Heart left ventricle (tissue), 16 donors: ENCODE data around the gene HEATR9. TPM values are rescaled to one million over a fixed set of nuclear protein-coding genes. Genes with fewer than 3 reads are reported as not detected.

ENCODE experiments used
- ATAC-seq, 4 donors: fragments of 200-7000 bp; cut with Tn5 transposase; one replicate each; pipeline ENCODE4 v1.9.1; 2020 to 2022; ENCODE audit warnings: moderate library complexity in 4 of 4, mild to moderate bottlenecking in 3 of 4, moderate number of reproducible peaks in 1 of 4
- DNase-seq, 5 donors: peaks; one replicate each; pipeline ENCODE4 v3.0.0-alpha.2; 2020
- H3K27ac ChIP-seq, 12 donors: fragments of 200-600 bp; sonication (generic) in 4 of 12; one replicate each; pipeline versions ENCODE4 v1.5.0 to v1.8.0; 2016 to 2022; ENCODE audit warnings: mild to moderate bottlenecking in 2 of 12
- H3K27me3 ChIP-seq, 9 donors: fragments of 200-600 bp; sonication (generic) in 2 of 9; one replicate each; pipeline versions ENCODE4 v1.5.1 to v1.8.0; 2016 to 2022; ENCODE audit warnings: mild to moderate bottlenecking in 3 of 9
- H3K36me3 ChIP-seq, 9 donors: fragments of 200-600 bp; sonication (generic) in 2 of 9; one replicate each; pipeline versions ENCODE4 v1.5.0 to v1.8.0; 2018 to 2022; ENCODE audit warnings: mild to moderate bottlenecking in 2 of 9
- H3K4me1 ChIP-seq, 12 donors: fragments of 200-600 bp; sonication (generic) in 4 of 12; one replicate each; pipeline versions ENCODE4 v1.5.0 to v1.8.0; 2016 to 2022; ENCODE audit warnings: mild to moderate bottlenecking in 3 of 12
- H3K4me3 ChIP-seq, 12 donors: fragments of 200-600 bp; sonication (generic) in 4 of 12; one replicate each; pipeline versions ENCODE4 v1.5.0 to v1.8.0; 2017 to 2022; ENCODE audit warnings: mild to moderate bottlenecking in 9 of 12, moderate library complexity in 4 of 12
- H3K9me3 ChIP-seq, 12 donors: fragments of 200-600 bp; sonication (generic) in 4 of 12; one replicate each; pipeline versions ENCODE4 v1.5.0 to v1.8.0; 2016 to 2022; ENCODE audit warnings: mild to moderate bottlenecking in 1 of 12
- POLR2A ChIP-seq, 2 donors: fragments of 450-650 bp; IDR thresholded peaks; one replicate each; pipeline ENCODE4 v1.6.1; 2017; ENCODE audit warnings: antibody characterized with exemption in 2 of 2, mild to moderate bottlenecking in 2 of 2, moderate library complexity in 2 of 2
- WGBS, 4 donors: extraction: QIAGEN DNeasy Blood & Tissue Kit in 2 of 4; methylation state at CpG; one replicate each; pipeline versions ENCODE4 v1.1.5 to v1.1.7; 2013 to 2018; 5-methylcytosine and 5-hydroxymethylcytosine counted together
- intact Hi-C, 10 donors: fragments of 100-400 bp; cut with DNase I; formaldehyde crosslinking; loops; one replicate each; pipeline versions ENCODE4 v1.11.1 to v1.14.2; 2022
- polyA plus RNA-seq, 2 donors: library from polyadenylated mRNA; stranded (reverse); fragments of 200-250 nt; gene quantifications; one replicate each; pipeline ENCODE4 v1.2.3, GENCODE V29; 2013
- total RNA-seq, 9 donors: library from RNA; depleted of rRNA in 2 of 9; stranded (reverse); fragments of >200 nt in 2 of 9; fragmentation: NEBNext Ultra II Directional in 3 of 9; extraction: Animal tissue kit (Norgen Biotek cat#: 25700) in 3 of 9; gene quantifications; one replicate each; pipeline versions ENCODE4 v1.1.0 to v1.2.4, GENCODE V29; 2016 to 2023
- TF ChIP-seq, protein P1 (sequence below), 12 donors: fragments of 200-600 bp; sonication (generic) in 4 of 12; IDR thresholded peaks; one replicate each; pipeline versions ENCODE4 v1.5.0 to v1.8.0; 2018 to 2022; ENCODE audit warnings: antibody characterized with exemption in 12 of 12, mild to moderate bottlenecking in 5 of 12
- donor health status: ischemic (EF 13 %, LVEDD 7.1; RV severe dilation, severe dysfunction).
- donor health status: healthy with polysubstance abuse.
- donor health status: DM: no; HTN: yes; CAD: no.
- donor health status: DM: no; HTN: no; CAD: no.
- donor health status: ischemic (EF 25% LVEDD 6.9; RV normal size, moderate dysfunction).
- donor health status: ischemic (EF 25% LVEDD 5.7; RV mildly dilated, moderate dysfunction).
- donor health status: healthy.
- donor health status: DM: yes; HTN: yes; CAD: no.
- donor health status: ischemic (EF 35%, LVEDD 5.7; RV mildly dilated, moderate dysfunction).
- donor health status: nonischemic (EF 11% LVEDD 7.7; RV severe dilation, severe dysfunction).
- donor health status: DM: yes; HTN: yes; CAD: no.
- donor health status: PGD.
- donor health status: ischemic (EF 29% LVEDD 5.4; RV normal size, mild dysfunction).
- donor health status: nonischemic (EF 23%, LVEDD 6.1; RV moderate dilation, normal function).

Gene HEATR9
- total and polyA plus RNA-seq, 11 donors: 0.11 TPM; not detected in 9

DNA sequence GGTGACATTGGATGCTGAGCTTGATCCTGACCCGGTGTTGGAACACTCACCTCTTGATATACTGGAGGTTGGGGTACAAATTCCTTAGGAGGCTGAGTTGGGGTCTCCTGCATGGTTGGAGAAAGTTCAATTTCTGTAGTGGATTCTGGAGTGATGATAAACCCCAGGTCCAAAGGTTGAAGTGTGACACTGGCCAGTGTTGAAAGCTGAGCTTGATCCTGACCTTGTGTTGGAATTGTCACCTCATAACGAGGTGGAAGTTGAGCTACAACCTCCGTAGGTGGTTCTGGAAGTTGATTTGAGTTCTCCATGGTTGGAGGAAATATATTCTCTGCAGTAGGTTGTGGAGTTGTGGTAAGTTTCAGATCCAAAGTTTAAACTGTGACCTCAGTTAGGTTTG lies 40.7 kb upstream of the HEATR9 start:
- no peaks in the 10 kb centered on the region for H3K4me1 ChIP-seq
- WGBS, 4 donors: 56 to 74% (median 73%) methylated on average over 3 of the region's 3 CpGs
- TF ChIP-seq, protein P1, sequence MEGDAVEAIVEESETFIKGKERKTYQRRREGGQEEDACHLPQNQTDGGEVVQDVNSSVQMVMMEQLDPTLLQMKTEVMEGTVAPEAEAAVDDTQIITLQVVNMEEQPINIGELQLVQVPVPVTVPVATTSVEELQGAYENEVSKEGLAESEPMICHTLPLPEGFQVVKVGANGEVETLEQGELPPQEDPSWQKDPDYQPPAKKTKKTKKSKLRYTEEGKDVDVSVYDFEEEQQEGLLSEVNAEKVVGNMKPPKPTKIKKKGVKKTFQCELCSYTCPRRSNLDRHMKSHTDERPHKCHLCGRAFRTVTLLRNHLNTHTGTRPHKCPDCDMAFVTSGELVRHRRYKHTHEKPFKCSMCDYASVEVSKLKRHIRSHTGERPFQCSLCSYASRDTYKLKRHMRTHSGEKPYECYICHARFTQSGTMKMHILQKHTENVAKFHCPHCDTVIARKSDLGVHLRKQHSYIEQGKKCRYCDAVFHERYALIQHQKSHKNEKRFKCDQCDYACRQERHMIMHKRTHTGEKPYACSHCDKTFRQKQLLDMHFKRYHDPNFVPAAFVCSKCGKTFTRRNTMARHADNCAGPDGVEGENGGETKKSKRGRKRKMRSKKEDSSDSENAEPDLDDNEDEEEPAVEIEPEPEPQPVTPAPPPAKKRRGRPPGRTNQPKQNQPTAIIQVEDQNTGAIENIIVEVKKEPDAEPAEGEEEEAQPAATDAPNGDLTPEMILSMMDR (IDR thresholded peaks at IDR 0.05): no peak
- TF ChIP-seq POLR2A (IDR thresholded peaks at IDR 0.05): no peak
- ATAC-seq: no peak
- H3K9me3 ChIP-seq: no peaks in the 10 kb centered on the region
- intact Hi-C loops: no loop called here
- no peak overlapping the region for H3K27ac ChIP-seq
- no peak overlapping the region for H3K4me3 ChIP-seq
- H3K27me3 ChIP-seq: no peaks in the 10 kb centered on the region
- no peak for DNase-seq
- H3K36me3 ChIP-seq: no peaks in the 10 kb centered on the region

DNA sequence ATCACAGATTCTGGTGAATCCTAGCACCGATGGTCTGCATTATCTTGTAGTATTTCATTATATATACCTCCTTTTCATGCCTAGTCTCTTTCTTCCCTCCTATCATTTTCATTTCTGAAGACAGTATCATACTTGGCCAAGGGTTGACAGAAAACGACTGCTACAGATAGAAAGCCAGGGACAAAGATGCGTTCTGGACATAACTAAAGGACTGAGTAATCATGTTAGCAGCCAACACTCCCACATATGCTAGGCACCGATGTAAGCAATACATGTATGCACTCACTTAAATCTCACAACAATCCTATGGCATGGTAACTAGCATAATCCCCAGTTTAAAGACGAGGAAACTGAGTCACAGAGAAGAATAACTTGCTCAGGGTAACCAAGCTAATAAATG lies 39.0 kb upstream of the HEATR9 start:
- 52 to 63% (median 60%) methylated on average over 5 of the region's 5 CpGs for WGBS, 4 donors

DNA sequence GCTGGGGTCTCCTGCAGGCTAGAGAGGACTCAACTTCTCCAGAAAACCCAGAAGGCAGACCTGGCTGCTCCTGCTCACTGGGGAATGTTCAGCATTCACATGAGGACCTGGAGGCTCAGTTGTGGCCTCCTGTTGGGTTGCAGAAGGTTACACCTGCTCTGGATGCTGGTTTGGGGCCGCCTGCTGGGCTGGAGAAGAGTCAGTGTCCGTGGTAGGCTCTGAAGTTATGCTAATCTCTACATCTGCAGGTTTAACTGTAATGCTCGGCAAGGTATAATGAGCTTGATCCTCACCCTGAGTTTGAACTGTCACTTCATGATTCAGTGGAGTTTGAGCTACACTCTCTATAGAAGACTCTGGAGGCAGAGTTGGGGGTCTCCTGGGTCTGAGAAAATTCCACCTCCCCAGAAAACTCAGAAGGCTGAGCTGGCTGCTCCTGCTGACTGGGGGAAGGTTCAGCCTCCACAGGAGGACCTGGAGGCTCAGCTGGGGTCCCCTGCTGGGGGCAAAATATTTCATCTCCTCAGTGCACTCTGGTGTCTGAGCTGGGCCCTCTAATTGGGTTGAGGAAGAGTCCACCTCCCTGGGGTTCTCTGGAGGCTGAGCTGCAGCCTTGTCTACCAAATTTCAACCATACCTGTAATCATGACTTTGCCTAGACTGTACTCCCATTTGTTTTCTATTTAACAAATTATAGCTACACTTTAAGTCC lies 38.4 kb upstream of the HEATR9 start:
- Histone ChIP-seq H3K9me3 (no peaks in the 10 kb centered on the region), H3K27ac (no peak overlapping the region), H3K36me3 (no peaks in the 10 kb centered on the region), H3K4me3 (no peak overlapping the region), H3K4me1 (no peaks in the 10 kb centered on the region), H3K27me3 (no peaks in the 10 kb centered on the region)
- no peak for TF ChIP-seq POLR2A (IDR thresholded peaks at IDR 0.05)
- WGBS, 4 donors: 70 to 74% (median 71%) methylated on average over 3 of the region's 3 CpGs
- no peak for ATAC-seq
- intact Hi-C loops: no loop called here
- no peak for DNase-seq

More for the DNA sequence above, 39.0 kb upstream of the HEATR9 start:
- H3K9me3 ChIP-seq: no peaks in the 10 kb centered on the region
- no peak overlapping the region for H3K27ac ChIP-seq
- H3K36me3 ChIP-seq: no peaks in the 10 kb centered on the region
- no peaks in the 10 kb centered on the region for H3K27me3 ChIP-seq
- intact Hi-C loops: no loop called here
- no peak overlapping the region for H3K4me3 ChIP-seq
- H3K4me1 ChIP-seq: no peaks in the 10 kb centered on the region
- TF ChIP-seq POLR2A (IDR thresholded peaks at IDR 0.05): no peak
- TF ChIP-seq, protein P1 (IDR thresholded peaks at IDR 0.05): no peak
- ATAC-seq: no peak
- no peak for DNase-seq

DNA sequence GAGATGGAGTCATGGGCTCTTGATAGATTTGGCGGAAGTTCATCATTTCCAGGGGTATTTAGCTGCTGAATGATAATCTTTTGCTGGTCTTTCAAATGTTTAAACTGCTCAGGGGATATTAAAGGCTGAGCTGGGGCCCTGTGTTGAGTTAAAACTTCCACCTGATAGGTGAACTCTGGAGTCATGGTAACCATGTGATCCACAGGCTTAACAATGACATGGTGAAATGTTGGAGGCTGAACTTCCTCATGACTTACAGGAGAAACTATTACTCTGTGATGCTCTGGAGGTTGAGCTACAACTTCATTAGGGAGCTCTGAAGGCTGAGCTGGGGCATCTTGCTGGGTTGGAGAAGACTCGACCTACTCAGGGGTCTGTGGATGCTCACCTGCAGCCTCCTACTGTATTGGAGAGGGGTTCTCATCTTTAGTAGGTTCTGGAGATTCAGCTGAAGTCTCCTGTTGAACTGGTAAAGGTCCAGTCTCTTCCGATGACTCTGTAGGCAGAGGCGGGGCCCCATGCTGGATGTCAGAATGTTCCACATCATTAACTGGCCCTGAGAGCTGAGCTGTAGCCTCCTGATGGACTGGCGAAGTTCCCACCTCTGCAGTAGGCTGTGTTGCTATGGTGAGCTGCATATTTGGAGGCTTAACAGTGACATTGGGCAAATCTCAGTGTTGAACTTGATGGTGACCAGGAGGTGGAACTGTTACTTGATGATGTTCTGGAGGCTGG lies 37.7 kb upstream of the HEATR9 start:
- WGBS, 4 donors: 91 to 97% (median 96%) methylated on average over 4 to 5 of the region's 5 CpGs
- no peak overlapping the region for H3K4me3 ChIP-seq
- no peaks in the 10 kb centered on the region for H3K36me3 ChIP-seq
- H3K27me3 ChIP-seq: no peaks in the 10 kb centered on the region
- DNase-seq (no peak), ATAC-seq (no peak)
- no peak overlapping the region for H3K27ac ChIP-seq
- no peaks in the 10 kb centered on the region for H3K9me3 ChIP-seq
- H3K4me1 ChIP-seq: no peaks in the 10 kb centered on the region
- intact Hi-C loops: no loop called here
- TF ChIP-seq POLR2A (IDR thresholded peaks at IDR 0.05): no peak

DNA sequence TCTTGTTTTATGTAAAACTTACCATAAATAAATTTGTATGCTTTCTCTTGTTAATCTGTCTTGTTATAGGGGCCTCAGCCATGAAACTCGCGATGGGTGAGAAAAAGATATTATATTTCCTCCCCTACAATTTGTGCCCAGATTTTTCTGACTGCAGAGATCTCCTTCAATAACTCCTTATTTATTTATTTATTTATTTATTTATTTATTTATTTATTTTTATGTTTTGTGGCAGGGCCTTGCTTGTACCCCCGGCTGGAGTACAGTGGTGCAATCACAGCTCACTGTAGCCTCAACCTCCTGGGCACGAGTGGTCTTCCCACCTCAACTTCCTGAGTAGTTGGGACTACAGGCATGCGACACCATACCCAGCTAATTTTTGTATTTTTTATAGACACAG lies 34.8 kb upstream of the HEATR9 start:
- no peak for DNase-seq
- intact Hi-C loops: no loop called here
- no peaks in the 10 kb centered on the region for H3K36me3 ChIP-seq
- TF ChIP-seq, protein P1 (IDR thresholded peaks at IDR 0.05): no peak
- no peak for TF ChIP-seq POLR2A (IDR thresholded peaks at IDR 0.05)
- no peak overlapping the region for H3K27ac ChIP-seq
- peaks cover 0 to 6% (median 0%) of the 10 kb centered on the region in 9 donors for H3K27me3 ChIP-seq
- ATAC-seq: no peak
- no peaks in the 10 kb centered on the region for H3K9me3 ChIP-seq
- WGBS, 4 donors: 93% methylated on average over 5 of the region's 5 CpGs
- peaks cover 0 to 17% (median 0%) of the 10 kb centered on the region in 12 donors for H3K4me1 ChIP-seq
- no peak overlapping the region for H3K4me3 ChIP-seq
